ENCODE results near the gene TOR1AIP2. TPM values are rescaled to one million over a fixed set of nuclear protein-coding genes. Genes with fewer than 3 reads are reported as not detected.

Gene TOR1AIP2
- total and polyA plus RNA-seq, 2 of the 13 experiments (the other 11 are each of a cell fraction or from before 2014, with no cell fraction given): 35.2 to 65.8 TPM

DNA sequence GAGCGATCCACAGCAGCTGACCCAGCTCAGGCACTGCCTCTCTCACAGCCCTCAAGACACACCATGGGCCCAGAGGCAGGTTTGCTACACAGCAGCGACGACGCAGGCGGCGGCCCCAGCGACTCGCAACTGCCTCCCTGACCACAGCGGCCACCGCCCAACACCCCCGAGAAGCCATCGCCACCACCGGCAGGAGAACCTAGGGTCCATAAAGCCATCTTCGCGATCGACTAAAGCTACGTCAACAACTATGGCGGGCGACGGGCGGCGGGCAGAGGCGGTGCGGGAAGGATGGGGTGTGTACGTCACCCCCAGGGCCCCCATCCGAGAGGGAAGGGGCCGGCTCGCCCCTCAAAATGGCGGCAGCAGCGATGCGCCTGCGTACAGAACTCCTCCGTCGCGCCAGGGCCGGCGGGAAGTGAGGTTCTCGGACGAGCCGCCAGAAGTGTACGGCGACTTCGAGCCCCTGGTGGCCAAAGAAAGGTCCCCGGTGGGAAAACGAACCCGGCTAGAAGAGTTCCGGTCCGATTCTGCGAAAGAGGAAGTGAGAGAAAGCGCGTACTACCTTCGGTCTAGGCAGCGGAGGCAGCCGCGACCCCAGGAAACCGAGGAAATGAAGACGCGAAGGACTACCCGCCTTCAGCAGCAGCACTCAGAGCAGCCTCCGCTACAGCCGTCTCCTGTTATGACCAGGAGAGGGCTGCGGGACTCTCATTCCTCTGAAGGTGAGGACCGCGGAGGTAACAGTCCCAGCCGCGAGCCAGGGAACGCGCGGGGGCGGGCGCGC lies 4.8 kb upstream of the TOR1AIP2 start, which contains the start of gene TOR1AIP1 (continued):
- TF ChIP-seq, protein P1, sequence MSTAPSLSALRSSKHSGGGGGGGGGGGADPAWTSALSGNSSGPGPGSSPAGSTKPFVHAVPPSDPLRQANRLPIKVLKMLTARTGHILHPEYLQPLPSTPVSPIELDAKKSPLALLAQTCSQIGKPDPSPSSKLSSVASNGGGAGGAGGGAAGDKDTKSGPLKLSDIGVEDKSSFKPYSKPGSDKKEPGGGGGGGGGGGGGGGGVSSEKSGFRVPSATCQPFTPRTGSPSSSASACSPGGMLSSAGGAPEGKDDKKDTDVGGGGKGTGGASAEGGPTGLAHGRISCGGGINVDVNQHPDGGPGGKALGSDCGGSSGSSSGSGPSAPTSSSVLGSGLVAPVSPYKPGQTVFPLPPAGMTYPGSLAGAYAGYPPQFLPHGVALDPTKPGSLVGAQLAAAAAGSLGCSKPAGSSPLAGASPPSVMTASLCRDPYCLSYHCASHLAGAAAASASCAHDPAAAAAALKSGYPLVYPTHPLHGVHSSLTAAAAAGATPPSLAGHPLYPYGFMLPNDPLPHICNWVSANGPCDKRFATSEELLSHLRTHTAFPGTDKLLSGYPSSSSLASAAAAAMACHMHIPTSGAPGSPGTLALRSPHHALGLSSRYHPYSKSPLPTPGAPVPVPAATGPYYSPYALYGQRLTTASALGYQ (CRISPR knock-in tag; IDR thresholded peaks at IDR 0.05): peak; percentile 88; the same call in 1 of the 2 replicates
- peak; percentile 20; the same call in 1 of the 2 replicates for TF ChIP-seq DNMT1 (CRISPR knock-in tag; IDR thresholded peaks at IDR 0.05)
- TF ChIP-seq CEBPB (IDR thresholded peaks at IDR 0.05; ENCODE audit: borderline replicate concordance, low read depth, low read length): no peak
- TF ChIP-seq NCOA1 (CRISPR knock-in tag; IDR thresholded peaks at IDR 0.05): no peak
- TF ChIP-seq ZNF83 (CRISPR knock-in tag; IDR thresholded peaks at IDR 0.05; ENCODE audit: borderline replicate concordance): peak; percentile 9; the same call in 1 of the 2 replicates
- no peak; the same call in 1 of the 2 replicates for TF ChIP-seq ZSCAN22 (CRISPR knock-in tag; IDR thresholded peaks at IDR 0.05)
- TF ChIP-seq ZNF766 (CRISPR knock-in tag; IDR thresholded peaks at IDR 0.05; ENCODE audit: borderline replicate concordance): peak; percentile 11; the same call in 1 of the 2 replicates
- TF ChIP-seq ESRRA (CRISPR knock-in tag; IDR thresholded peaks at IDR 0.05; ENCODE audit: low read depth): no peak; the same call in 1 of the 2 replicates
- TF ChIP-seq, protein P2, sequence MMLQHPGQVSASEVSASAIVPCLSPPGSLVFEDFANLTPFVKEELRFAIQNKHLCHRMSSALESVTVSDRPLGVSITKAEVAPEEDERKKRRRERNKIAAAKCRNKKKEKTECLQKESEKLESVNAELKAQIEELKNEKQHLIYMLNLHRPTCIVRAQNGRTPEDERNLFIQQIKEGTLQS (CRISPR knock-in tag; IDR thresholded peaks at IDR 0.05): peak; percentile 77
- no peak for TF ChIP-seq MBD4 (IDR thresholded peaks at IDR 0.05; ENCODE audit: borderline replicate concordance, low read length)
- TF ChIP-seq SIX4 (CRISPR knock-in tag; IDR thresholded peaks at IDR 0.05): peak; percentile 50; the same call in 1 of the 2 replicates
- no peak for TF ChIP-seq IRX3 (CRISPR knock-in tag; IDR thresholded peaks at IDR 0.05; ENCODE audit: borderline replicate concordance, low read depth)
- no peak for TF ChIP-seq ZNF224 (CRISPR knock-in tag; IDR thresholded peaks at IDR 0.05)
- TF ChIP-seq, protein P3, sequence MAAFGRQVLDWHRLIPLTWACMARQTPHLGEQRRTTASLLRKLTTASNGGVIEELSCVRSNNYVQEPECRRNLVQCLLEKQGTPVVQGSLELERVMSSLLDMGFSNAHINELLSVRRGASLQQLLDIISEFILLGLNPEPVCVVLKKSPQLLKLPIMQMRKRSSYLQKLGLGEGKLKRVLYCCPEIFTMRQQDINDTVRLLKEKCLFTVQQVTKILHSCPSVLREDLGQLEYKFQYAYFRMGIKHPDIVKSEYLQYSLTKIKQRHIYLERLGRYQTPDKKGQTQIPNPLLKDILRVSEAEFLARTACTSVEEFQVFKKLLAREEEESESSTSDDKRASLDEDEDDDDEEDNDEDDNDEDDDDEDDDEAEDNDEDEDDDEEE (CRISPR knock-in tag; IDR thresholded peaks at IDR 0.05): no peak; the same call in 1 of the 2 replicates
- TF ChIP-seq DMAP1 (CRISPR knock-in tag; IDR thresholded peaks at IDR 0.05): peak; percentile 97
- peak; percentile 96 for TF ChIP-seq ZMYM4 (CRISPR knock-in tag; IDR thresholded peaks at IDR 0.05)
- TF ChIP-seq ZNF558 (CRISPR knock-in tag; IDR thresholded peaks at IDR 0.05; ENCODE audit: borderline replicate concordance): peak; percentile 54; the same call in 1 of the 2 replicates
- TF ChIP-seq, protein P4, sequence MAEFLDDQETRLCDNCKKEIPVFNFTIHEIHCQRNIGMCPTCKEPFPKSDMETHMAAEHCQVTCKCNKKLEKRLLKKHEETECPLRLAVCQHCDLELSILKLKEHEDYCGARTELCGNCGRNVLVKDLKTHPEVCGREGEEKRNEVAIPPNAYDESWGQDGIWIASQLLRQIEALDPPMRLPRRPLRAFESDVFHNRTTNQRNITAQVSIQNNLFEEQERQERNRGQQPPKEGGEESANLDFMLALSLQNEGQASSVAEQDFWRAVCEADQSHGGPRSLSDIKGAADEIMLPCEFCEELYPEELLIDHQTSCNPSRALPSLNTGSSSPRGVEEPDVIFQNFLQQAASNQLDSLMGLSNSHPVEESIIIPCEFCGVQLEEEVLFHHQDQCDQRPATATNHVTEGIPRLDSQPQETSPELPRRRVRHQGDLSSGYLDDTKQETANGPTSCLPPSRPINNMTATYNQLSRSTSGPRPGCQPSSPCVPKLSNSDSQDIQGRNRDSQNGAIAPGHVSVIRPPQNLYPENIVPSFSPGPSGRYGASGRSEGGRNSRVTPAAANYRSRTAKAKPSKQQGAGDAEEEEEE (CRISPR knock-in tag; IDR thresholded peaks at IDR 0.05; ENCODE audit: borderline replicate concordance): no peak
- no peak; the same call in 1 of the 2 replicates for TF ChIP-seq TOPORS (CRISPR knock-in tag; IDR thresholded peaks at IDR 0.05)
- TF ChIP-seq ZSCAN30 (CRISPR knock-in tag; IDR thresholded peaks at IDR 0.05): peak; percentile 96; the same call in 1 of the 2 replicates
- peak; percentile 16 for TF ChIP-seq ZNF468 (CRISPR knock-in tag; IDR thresholded peaks at IDR 0.05)
- peak; percentile 96 for TF ChIP-seq ZNF350 (CRISPR knock-in tag; IDR thresholded peaks at IDR 0.05; ENCODE audit: borderline replicate concordance, low read depth)
- TF ChIP-seq ZC3H13 (CRISPR knock-in tag; IDR thresholded peaks at IDR 0.05): peak; percentile 91
- TF ChIP-seq STAT5B (CRISPR knock-in tag; IDR thresholded peaks at IDR 0.05): no peak
- TF ChIP-seq GTF3A (CRISPR knock-in tag; conservative IDR thresholded peaks at IDR 0.05): no peak; the same call in 1 of the 2 replicates
- TF ChIP-seq ZNF335 (CRISPR knock-in tag; IDR thresholded peaks at IDR 0.05): peak; percentile 91

All from HepG2 (cell line).